ENCODE results near the gene LRRIQ3. TPM values are rescaled to one million over a fixed set of nuclear protein-coding genes. Genes with fewer than 3 reads are reported as not detected.

Gene LRRIQ3, protein sequence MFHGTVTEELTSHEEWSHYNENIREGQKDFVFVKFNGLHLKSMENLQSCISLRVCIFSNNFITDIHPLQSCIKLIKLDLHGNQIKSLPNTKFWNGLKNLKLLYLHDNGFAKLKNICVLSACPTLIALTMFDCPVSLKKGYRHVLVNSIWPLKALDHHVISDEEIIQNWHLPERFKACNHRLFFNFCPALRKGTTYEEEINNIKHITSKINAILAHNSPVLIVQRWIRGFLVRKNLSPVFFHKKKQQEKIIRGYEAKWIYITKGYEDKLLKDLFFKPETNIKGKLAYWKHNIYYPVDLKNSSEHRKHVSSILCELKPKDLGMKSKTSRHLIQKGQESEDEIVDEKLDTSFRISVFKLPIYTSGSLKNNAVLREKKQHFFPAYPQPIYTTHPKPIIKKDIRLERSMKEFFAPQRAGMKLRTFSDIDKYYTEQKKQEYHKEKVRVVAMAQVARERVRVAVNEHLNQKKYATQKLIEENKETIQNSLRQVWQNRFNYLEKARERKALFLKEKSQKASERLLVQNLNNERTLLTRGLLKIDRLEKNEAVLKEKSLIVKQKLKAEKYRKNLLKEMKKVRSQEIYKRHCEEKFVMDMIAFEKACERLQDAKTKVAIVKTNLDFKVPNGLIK
- total RNA-seq (2014; rRNA removed; shearing (Covaris generic)) (1.2 and 2.3 TPM in 2 replicates), total RNA-seq (2022) (2.4 and 2.5 TPM in 2 replicates), Bru-seq, nascent RNA (percentile 20 among the genes with signal in this experiment), BruChase-seq, experiment 1, labeled RNA remaining after a 6-hour chase (percentile 23 among the genes with signal in this experiment), BruChase-seq, experiment 2, labeled RNA remaining after a 2-hour chase (percentile 24 among the genes with signal in this experiment)
- long read RNA-seq, partial matches to known transcripts: 4 of 5 reads
- long read RNA-seq, other reads (novel, unspliced or antisense): 0 of 5 reads

DNA sequence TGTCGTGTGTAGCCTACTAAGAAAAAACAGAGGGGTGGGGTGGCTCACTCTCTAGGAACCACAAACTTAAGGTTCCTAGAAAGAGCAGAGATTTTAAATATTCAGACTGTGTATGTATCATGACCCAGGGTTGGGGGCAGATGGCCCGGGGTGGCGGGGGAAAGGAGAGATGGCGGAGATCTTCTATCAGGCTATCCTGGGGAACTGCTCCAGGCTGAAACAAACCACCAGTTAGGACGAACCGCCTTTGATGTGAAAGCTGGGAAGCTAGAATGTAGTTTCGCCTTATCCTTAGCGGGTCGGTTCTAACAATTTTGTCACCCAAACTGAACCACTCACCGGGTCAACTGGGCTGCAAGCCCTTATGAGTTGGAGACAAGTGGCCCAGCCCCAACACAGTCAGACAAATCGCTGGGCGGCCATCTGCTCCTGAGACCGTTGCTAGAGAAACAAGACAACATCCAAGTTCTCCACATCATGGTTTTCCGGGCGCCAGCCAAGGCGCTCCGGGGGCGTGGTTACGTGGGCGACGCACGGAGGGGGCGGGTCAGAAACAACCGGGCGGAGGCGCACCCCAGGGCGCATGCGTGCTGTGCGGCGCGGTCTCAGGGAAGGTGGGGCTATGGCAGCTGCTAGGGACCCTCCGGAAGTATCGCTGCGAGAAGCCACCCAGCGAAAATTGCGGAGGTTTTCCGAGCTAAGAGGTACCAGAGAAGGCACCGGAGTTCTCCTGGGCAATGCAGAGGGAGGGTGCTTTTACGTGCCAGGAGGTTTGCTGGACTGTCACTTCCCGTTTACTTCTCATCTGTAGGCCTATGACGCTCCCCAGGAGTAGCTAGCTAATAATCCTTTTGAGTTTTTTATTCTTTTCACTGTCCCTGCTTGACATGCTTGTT lies at the start of gene LRRIQ3, which contains the start of gene FPGT:
Gene LRRIQ3 (minus strand): TSS at position 520 of the 896 bp plus-strand sequence. CDS start 14,492 bp downstream, outside the sequence.
Gene FPGT (plus strand): TSS at position 586 of the 896 bp plus-strand sequence. CDS start 37 bp downstream, at position 623.
- H3K4me1 ChIP-seq (ENCODE audit: insufficient read depth, low read length, poor library complexity, severe bottlenecking): peaks cover 14% of the 10 kb centered on the region
- TSS peak; percentile 75 for BruUV-seq (replicated peaks)
- intact Hi-C loops (cut with micrococcal nuclease; ENCODE audit: unreplicated experiment): loop anchor here (2.0 kb wide), 1 partner anchor 535 kb away; the partner anchor contains the start of genes CRYZ and TYW3
- no peaks in the 10 kb centered on the region for H3K9me3 ChIP-seq (ENCODE audit: low read length)
- H3K79me2 ChIP-seq (ENCODE audit: insufficient read depth, low read depth, low read length): no peaks in the 10 kb centered on the region
- ChIA-PET CTCF (ENCODE audit: unreplicated experiment) (no interaction called here), POLR2A (interaction anchor here (0.6 to 2.7 kb wide), 5 partner anchors 9 to 1627 kb away, joined by 3 to 12 read pairs (median 4); no protein-coding TSS in a partner anchor)
- peak within 1 kb of the TSS; percentile 70 for H3K27ac ChIP-seq (ENCODE audit: low read depth, low read length, poor library complexity, severe bottlenecking)
- peaks cover 2% of the 10 kb centered on the region; the same call in 1 of the 2 replicates for H3K36me3 ChIP-seq (ENCODE audit: insufficient read depth, low read length)
- peak; percentile 95 for DNase-seq (ENCODE audit: low spot score)
- peak within 1 kb of the TSS; percentile 87 for H3K4me2 ChIP-seq (ENCODE audit: low read length)
- H3K4me3 ChIP-seq (ENCODE audit: low read depth, low read length, poor library complexity, severe bottlenecking): peak within 1 kb of the TSS; percentile 80
- peak within 1 kb of the TSS; percentile 100 for H2AFZ ChIP-seq (ENCODE audit: low read length)
- H4K20me1 ChIP-seq (ENCODE audit: insufficient read depth, low read length): no peaks in the 10 kb centered on the region
- no peaks in the 10 kb centered on the region for H3K9me2 ChIP-seq (ENCODE audit: insufficient read depth, low read length)
- no peak for TF ChIP-seq EZH2phosphoT487 (IDR thresholded peaks at IDR 0.05; ENCODE audit: borderline replicate concordance, low read depth, low read length)

GRCh38 chr1:74246315-74246714 lies 48.3 kb upstream of the LRRIQ3 start:
- Histone ChIP-seq H3K9me2 (ENCODE audit: insufficient read depth, low read length) (no peaks in the 10 kb centered on the region), H3K27ac (ENCODE audit: low read depth, low read length, poor library complexity, severe bottlenecking) (no peak overlapping the region), H3K4me1 (ENCODE audit: insufficient read depth, low read length, poor library complexity, severe bottlenecking) (no peaks in the 10 kb centered on the region), H3K79me2 (ENCODE audit: insufficient read depth, low read depth, low read length) (no peaks in the 10 kb centered on the region), H3K4me2 (ENCODE audit: low read length) (no peak overlapping the region), H2AFZ (ENCODE audit: low read length) (no peak overlapping the region), H4K20me1 (ENCODE audit: insufficient read depth, low read length) (no peaks in the 10 kb centered on the region), H3K4me3 (ENCODE audit: low read depth, low read length, poor library complexity, severe bottlenecking) (no peak overlapping the region), H3K36me3 (ENCODE audit: insufficient read depth, low read length) (no peaks in the 10 kb centered on the region), H3K9me3 (ENCODE audit: low read length) (no peaks in the 10 kb centered on the region)
- ChIA-PET CTCF (ENCODE audit: unreplicated experiment) (no interaction called here), POLR2A (interaction anchor here (0.5 kb wide), 1 partner anchor 286 kb away, joined by 3 read pairs; no protein-coding TSS in a partner anchor)
- no peak for DNase-seq (ENCODE audit: low spot score)
- intact Hi-C loops (cut with micrococcal nuclease; ENCODE audit: unreplicated experiment): no loop called here
- no TSS peak for BruUV-seq (replicated peaks)
- no peak for TF ChIP-seq EZH2phosphoT487 (IDR thresholded peaks at IDR 0.05; ENCODE audit: borderline replicate concordance, low read depth, low read length)
- TF ChIP-seq, protein P1, sequence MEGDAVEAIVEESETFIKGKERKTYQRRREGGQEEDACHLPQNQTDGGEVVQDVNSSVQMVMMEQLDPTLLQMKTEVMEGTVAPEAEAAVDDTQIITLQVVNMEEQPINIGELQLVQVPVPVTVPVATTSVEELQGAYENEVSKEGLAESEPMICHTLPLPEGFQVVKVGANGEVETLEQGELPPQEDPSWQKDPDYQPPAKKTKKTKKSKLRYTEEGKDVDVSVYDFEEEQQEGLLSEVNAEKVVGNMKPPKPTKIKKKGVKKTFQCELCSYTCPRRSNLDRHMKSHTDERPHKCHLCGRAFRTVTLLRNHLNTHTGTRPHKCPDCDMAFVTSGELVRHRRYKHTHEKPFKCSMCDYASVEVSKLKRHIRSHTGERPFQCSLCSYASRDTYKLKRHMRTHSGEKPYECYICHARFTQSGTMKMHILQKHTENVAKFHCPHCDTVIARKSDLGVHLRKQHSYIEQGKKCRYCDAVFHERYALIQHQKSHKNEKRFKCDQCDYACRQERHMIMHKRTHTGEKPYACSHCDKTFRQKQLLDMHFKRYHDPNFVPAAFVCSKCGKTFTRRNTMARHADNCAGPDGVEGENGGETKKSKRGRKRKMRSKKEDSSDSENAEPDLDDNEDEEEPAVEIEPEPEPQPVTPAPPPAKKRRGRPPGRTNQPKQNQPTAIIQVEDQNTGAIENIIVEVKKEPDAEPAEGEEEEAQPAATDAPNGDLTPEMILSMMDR (conservative IDR thresholded peaks at IDR 0.05; ENCODE audit: low read length): no peak

Measured in OCI-LY7 (cell line).